ENCODE results near the gene ECEL1.

Gene ECEL1

GRCh38 chr2:232483923-232484627 lies 3.6 kb downstream of the ECEL1 start:
- DNase-seq (ENCODE audit: low read depth): no peak

GRCh38 chr2:232483311-232483922 lies 4.2 kb downstream of the ECEL1 start:
- DNase-seq (ENCODE audit: low read depth): no peak

GRCh38 chr2:232482301-232483238 lies 5.1 kb downstream of the ECEL1 start:
- DNase-seq (ENCODE audit: low read depth): no peak

GRCh38 chr2:232481322-232482140 lies 6.1 kb downstream of the ECEL1 start:
- DNase-seq (ENCODE audit: low read depth): no peak

- DNase-seq (ENCODE audit: low read depth): no peak
These were observed 7.1 kb downstream of the ECEL1 start for GRCh38 chr2:232480201-232481190.

- DNase-seq (ENCODE audit: low read depth): no peak
These were observed 8.1 kb downstream of the ECEL1 start for GRCh38 chr2:232479341-232480200.

GRCh38 chr2:232478571-232479340 lies 8.9 kb downstream of the ECEL1 start:
- no peak for DNase-seq (ENCODE audit: low read depth)

GRCh38 chr2:232477751-232478510 lies 9.7 kb downstream of the ECEL1 start:
- no peak for DNase-seq (ENCODE audit: low read depth)

GRCh38 chr2:232476791-232477190 lies 10.8 kb downstream of the ECEL1 start:
- no peak for DNase-seq (ENCODE audit: low read depth)

GRCh38 chr2:232476045-232476444 lies 11.6 kb downstream of the ECEL1 start:
- no peak for DNase-seq (ENCODE audit: low read depth)

GRCh38 chr2:232473467-232473890 lies 14.2 kb downstream of the ECEL1 start:
- DNase-seq (ENCODE audit: low read depth): no peak

GRCh38 chr2:232466221-232466620 lies 21.4 kb downstream of the ECEL1 start:
- no peak for DNase-seq (ENCODE audit: low read depth)

GRCh38 chr2:232465061-232465460 lies 22.6 kb downstream of the ECEL1 start:
- no peak for DNase-seq (ENCODE audit: low read depth)

- no peak for DNase-seq (ENCODE audit: low read depth)
These were observed 23.1 kb downstream of the ECEL1 start for GRCh38 chr2:232464544-232464885.

- no peak for DNase-seq (ENCODE audit: low read depth)
These were observed 23.7 kb downstream of the ECEL1 start for GRCh38 chr2:232463701-232464543.

- no peak for DNase-seq (ENCODE audit: low read depth)
These were observed 27.5 kb downstream of the ECEL1 start for GRCh38 chr2:232460171-232460570.

- no peak for DNase-seq (ENCODE audit: low read depth)
These were observed 28.1 kb downstream of the ECEL1 start for GRCh38 chr2:232459419-232460035.
